Measurements from ENCODE around the gene ZNF407.
"Not testable (repeated sequence)": the region's sequence is repeated elsewhere in the genome, so short reads cannot be mapped to it uniquely, and the experiment has no call there.

ZNF407 gene, protein sequence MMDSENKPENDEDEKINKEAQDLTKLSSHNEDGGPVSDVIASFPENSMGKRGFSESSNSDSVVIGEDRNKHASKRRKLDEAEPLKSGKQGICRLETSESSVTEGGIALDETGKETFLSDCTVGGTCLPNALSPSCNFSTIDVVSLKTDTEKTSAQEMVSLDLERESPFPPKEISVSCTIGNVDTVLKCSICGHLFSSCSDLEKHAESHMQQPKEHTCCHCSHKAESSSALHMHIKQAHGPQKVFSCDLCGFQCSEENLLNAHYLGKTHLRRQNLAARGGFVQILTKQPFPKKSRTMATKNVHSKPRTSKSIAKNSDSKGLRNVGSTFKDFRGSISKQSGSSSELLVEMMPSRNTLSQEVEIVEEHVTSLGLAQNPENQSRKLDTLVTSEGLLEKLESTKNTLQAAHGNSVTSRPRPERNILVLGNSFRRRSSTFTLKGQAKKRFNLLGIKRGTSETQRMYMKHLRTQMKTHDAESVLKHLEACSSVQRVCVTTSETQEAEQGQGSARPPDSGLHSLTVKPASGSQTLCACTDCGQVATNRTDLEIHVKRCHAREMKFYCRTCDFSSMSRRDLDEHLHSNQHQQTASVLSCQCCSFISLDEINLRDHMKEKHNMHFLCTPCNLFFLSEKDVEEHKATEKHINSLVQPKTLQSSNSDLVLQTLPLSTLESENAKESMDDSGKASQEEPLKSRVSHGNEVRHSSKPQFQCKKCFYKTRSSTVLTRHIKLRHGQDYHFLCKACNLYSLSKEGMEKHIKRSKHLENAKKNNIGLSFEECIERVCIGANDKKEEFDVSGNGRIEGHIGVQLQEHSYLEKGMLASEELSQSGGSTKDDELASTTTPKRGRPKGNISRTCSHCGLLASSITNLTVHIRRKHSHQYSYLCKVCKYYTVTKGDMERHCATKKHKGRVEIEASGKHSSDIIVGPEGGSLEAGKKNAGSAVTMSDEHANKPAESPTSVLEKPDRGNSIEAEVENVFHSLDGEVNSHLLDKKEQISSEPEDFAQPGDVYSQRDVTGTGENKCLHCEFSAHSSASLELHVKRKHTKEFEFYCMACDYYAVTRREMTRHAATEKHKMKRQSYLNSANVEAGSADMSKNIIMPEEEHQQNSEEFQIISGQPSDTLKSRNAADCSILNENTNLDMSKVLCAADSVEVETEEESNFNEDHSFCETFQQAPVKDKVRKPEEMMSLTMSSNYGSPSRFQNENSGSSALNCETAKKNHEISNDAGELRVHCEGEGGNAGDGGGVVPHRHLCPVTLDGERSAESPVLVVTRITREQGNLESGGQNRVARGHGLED (N-terminal part only)

DNA sequence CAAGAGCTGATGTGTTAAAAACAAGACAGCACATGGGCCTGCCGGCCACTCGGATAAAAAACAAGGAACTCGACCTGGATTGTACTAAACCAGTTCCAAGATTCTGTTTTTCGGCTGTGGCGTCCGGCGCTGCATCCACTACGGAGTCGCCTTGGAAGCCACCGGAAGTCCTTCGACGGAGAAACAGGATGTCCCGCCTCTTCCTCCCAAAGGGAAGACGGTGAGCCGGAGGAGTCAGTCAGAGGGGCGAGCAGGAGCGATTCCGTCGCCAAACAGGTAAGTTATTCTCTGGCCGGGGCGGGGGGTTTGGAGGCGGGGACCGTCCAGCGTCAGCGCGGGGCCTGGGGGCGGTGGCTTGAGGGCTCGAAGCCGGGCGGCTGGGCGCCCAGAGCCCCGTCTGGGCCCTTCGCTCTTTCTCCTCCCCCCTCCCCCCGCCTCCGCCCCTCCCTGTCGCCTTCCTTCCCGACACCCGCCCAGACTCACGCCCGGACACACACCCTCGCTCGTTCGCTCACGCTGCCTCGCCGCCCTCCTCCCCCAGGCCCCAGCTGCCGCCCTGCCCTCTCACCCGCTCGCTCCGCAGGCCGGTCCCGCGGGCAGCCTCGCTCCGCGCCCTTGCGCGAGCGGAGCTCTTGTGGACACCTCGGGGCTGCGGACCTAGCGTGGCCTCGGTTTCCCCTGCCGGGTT, at the start of gene ZNF407:
Gene ZNF407, plus strand, starts transcription at position 209 of the 688 bp plus-strand sequence. CDS start 33,150 bp downstream, outside the sequence.
- peak; percentile 76 for DNase-seq

GRCh38 chr18:74549591-74550104, 48.0 kb upstream of the ZNF407 start:
- DNase-seq = no peak

DNA sequence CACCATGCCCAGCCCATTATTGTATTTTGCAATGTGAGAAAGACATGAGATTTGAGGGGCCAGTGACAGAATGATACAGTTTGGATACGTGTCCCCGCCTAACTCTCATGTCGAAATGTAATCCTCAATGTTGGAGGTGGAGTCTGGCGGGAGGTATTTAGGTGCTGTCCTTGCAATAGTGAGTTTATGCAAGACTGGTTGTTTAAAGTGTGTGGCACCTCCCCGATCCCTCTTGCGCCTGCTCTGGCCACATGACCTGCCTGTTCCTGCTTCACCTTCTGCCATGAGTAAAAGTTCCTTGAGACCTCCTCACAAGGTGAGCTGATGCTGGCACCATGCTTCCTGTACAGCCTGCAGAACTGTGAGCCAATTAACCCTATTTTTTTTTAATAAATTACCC, 46.8 kb upstream of the ZNF407 start:
- no peak for DNase-seq

- DNase-seq = no peak
Measured at GRCh38 chr18:74551452-74551851, 46.2 kb upstream of the ZNF407 start.

GRCh38 chr18:74551936-74552555, 45.6 kb upstream of the ZNF407 start:
- DNase-seq = peak; percentile 45

GRCh38 chr18:74556126-74556525, 41.5 kb upstream of the ZNF407 start:
- DNase-seq = no peak

- DNase-seq = no peak
Measured at GRCh38 chr18:74558096-74558495, 39.6 kb upstream of the ZNF407 start.

DNA sequence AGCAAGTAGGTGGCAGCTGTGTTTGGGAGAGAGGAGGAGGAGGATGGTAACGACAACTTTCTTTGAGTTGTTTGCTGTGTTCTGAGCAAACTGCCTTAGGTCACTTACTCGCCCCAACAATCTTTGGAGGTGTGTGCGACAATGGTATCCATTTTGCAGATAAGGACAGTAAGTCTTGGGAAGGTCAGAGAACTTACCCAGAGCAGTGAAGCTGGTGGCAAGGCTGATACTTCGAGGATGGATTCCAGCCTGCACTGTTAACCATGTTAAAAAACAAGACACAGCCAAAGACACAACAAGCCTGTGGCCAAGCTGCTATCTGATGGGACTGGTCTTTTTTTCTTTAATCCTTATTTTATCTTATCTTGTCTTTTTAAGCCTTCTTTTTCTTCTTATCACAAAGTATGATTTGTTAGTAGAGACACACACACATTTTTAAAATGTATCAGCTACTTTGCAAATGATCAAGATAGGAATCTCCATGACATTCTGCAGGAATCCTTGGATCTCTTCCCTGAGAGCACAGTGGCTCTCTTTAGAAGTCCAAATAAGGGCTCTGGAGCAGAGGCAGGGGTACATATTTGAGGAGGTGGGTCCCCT, 35.4 kb upstream of the ZNF407 start:
- DNase-seq = no peak

DNA sequence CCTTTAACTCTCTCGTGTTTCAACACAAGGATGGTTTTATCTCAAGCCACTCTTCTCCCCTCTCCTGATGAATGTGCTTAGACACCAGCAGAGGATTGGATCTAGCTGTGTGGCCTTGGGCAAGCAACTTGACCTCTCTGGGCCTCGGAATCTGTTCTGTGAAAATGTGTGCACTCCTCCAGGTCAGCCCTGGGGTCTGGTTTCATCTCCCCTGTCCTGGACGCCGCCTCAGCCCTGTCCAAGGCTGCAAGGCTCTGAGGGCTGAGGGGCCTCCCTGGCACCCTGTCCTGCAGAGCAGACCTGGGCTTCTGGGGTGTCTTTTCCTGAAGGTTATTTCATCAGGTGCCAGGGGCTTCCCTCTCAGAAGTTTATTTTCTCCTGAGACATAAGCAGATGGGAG, 34.9 kb upstream of the ZNF407 start:
- DNase-seq = no peak

- no peak for DNase-seq
Measured at GRCh38 chr18:74563999-74564398, 33.7 kb upstream of the ZNF407 start.

DNA sequence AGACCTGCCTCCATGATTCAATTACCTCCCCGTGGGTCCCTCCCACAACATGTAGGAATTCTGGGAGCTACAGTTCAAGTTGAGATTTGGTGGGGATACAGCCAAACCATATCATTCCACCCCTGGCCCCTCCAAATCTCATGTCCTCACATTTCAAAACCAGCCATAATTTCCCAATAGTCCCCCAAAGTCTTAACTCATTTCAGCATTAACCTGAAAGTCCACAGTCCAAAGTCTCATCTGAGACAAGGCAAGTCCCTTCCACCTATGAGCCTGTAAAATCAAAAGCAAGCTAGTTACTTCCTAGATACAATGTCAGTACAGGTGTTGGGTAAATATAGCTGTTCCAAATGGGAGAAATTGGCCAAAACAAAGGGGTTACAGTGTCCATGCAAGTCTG, 32.5 kb upstream of the ZNF407 start:
- not testable (repeated sequence) for DNase-seq

- DNase-seq = not testable (repeated sequence)
Measured at GRCh38 chr18:74565993-74566392, 31.7 kb upstream of the ZNF407 start.

DNA sequence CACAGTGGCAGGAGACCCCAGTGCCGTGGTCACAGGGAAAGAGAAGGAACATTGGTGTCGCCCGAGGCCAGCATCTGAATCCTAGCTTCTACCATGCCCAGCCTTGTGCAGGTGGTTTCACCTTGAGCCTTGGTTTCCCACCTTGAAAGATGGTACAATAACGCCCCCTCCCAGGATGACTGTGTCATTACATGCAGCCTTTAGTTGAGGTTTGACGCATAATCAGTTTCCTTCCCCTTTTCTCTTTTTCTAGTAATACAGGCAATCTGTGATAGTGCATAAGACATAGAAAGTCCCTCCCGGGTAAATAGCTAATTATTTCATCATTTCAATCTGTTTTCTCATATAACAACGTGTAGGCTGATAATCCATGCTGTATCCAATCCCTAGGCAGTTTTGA, 29.8 kb upstream of the ZNF407 start:
- no peak for DNase-seq

DNA sequence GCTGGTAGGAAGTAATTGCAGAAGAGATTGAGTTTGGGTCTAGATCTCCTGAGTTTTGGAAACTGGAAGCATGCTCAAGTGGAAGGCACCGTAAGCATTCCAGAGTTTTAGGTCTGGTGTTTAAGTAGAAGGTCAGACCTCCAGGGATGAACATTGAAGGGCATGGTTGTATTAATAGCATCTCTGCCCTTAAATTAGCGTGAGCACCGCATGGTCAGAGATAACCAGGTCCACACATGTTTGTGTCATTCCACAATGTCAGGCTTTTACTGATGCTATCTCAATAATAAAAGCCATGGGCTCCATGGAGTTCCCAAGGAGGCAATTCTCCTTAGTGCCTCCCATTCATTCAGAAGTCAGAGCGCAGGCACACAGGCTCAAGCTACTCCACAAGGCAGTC, 28.3 kb upstream of the ZNF407 start:
- no peak for DNase-seq

DNA sequence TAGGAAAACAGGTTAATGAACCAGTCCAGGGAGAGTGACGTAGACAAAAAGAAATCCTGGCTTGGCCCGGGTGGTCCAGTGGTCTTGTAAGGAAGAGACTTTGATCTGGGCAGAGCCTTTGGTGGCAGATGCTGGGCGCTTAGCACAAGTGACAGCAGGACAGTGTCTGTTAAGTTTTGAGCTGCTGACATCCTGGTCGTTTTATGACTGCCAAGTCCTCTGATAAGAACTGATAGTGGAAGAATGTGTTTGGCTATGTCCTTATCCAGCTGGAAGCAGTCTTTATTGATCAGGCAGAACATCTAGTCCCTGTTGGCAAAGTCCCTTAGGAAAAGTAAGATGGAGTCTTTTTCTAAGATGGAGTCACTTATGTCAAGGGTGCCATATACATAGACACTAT, 27.4 kb upstream of the ZNF407 start:
- DNase-seq = no peak

GRCh38 chr18:74571895-74572680, 25.6 kb upstream of the ZNF407 start:
- no peak for DNase-seq

- no peak for DNase-seq
Measured at GRCh38 chr18:74573053-74573452, 24.6 kb upstream of the ZNF407 start.

- no peak for DNase-seq
Measured at GRCh38 chr18:74574916-74575315, 22.8 kb upstream of the ZNF407 start.

GRCh38 chr18:74577019-74577418, 20.7 kb upstream of the ZNF407 start:
- no peak for DNase-seq

DNA sequence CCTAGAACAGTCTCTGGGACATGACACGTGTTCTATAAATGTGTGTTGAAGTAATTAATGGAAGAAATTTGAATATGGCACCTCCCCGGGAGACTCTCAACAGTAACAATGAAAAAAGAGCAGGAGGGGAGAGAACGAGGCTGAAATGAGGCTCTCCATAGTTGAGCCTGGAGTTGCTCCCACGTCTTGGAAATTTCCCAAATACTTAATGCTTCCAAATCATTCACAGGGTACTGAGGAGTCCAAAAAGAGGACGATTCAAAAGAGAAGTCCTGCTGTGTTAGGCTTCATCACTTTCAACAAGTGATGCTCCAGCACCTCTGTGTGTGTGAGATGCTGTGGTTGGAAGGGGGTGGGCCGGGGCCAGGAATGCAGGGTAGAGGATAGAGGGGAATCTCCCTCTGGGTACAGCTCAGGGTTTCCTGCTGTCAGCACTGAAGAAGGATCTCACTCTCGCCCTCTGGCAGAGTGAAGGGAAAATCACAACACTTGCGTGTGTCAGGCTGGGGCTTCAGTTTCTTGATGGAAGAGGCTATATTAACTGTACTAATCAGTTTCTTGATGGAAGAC, 18.1 kb upstream of the ZNF407 start:
- no peak for DNase-seq

All from NCI-H2171 treated with DMSO at 0.1 percent for 48 hours (cell line).